Upper lobe of left lung (tissue), 6 donors: ENCODE results near the gene FYN. TPM values are rescaled to one million over a fixed set of nuclear protein-coding genes. Genes with fewer than 3 reads are reported as not detected.
A peak's percentile ranks its signal among the peaks of the same experiment; 100 is the strongest.

Experiments used
- ATAC-seq, 2 donors: fragments of 200-7000 bp; cut with Tn5 transposase; one replicate each; pipeline ENCODE4 v1.9.1; 2022; ENCODE audit warnings: mild to moderate bottlenecking in 2 of 2, moderate library complexity in 2 of 2; ENCODE audit not compliant: low FRiP score in 2 of 2
- DNase-seq, 2 donors: peaks; one replicate each; pipeline ENCODE4 v3.0.0-alpha.2; 2019 to 2020
- H3K27ac ChIP-seq, 4 donors: fragments of 200-600 bp; sonication (generic); one replicate each; pipeline ENCODE4 v1.5.1; 2016 to 2019
- H3K27me3 ChIP-seq, 4 donors: fragments of 200-600 bp; sonication (generic); one replicate each; pipeline ENCODE4 v1.5.1; 2017 to 2019
- H3K36me3 ChIP-seq, 4 donors: fragments of 200-600 bp; sonication (generic); one replicate each; pipeline ENCODE4 v1.5.1; 2016 to 2019
- H3K4me1 ChIP-seq, 4 donors: fragments of 200-600 bp; sonication (generic); one replicate each; pipeline ENCODE4 v1.5.1; 2018 to 2019
- H3K4me3 ChIP-seq, 4 donors: fragments of 200-600 bp; sonication (generic); one replicate each; pipeline ENCODE4 v1.5.1; 2017 to 2019; ENCODE audit warnings: mild to moderate bottlenecking in 2 of 4, moderate library complexity in 1 of 4
- H3K9me3 ChIP-seq, 4 donors: fragments of 200-600 bp; sonication (generic); one replicate each; pipeline ENCODE4 v1.5.1; 2018 to 2019
- CTCF ChIP-seq, 6 experiments: fragments of 450-650 bp in 4 of 6; fragments of 200-600 bp in 2 of 6; sonication (generic) in 2 of 6; IDR thresholded peaks; one replicate each; pipeline ENCODE4 v1.5.1; 2016 to 2019; ENCODE audit warnings: antibody characterized with exemption in 6 of 6
- EP300 ChIP-seq, 4 donors: sonication (generic); formaldehyde crosslinking; IDR thresholded peaks; one replicate each; pipeline ENCODE4 v1.5.1; 2017; ENCODE audit warnings: antibody characterized with exemption in 4 of 4, control low read depth in 2 of 4
- POLR2A ChIP-seq, 4 donors: fragments of 450-650 bp; IDR thresholded peaks; one replicate each; pipeline ENCODE4 v1.5.1; 2016 to 2017; ENCODE audit warnings: antibody characterized with exemption in 4 of 4, mild to moderate bottlenecking in 2 of 4
- POLR2AphosphoS5 ChIP-seq, 2 donors: sonication (generic); formaldehyde crosslinking; IDR thresholded peaks; one replicate each; pipeline ENCODE4 v1.5.1; 2017; ENCODE audit warnings: antibody characterized with exemption in 2 of 2
- WGBS, 2 donors: methylation state at CpG; one replicate each; pipeline ENCODE4 v1.1.5; 2017 to 2018; 5-methylcytosine and 5-hydroxymethylcytosine counted together
- total RNA-seq, 6 donors: library from RNA; depleted of rRNA in 4 of 6; stranded (reverse); fragments of >200 nt in 4 of 6; gene quantifications; one replicate each; pipeline versions ENCODE4 v1.1.0 to v1.2.1, GENCODE V29; 2016 to 2021
- donor health status: DM: no; HTN: no; CAD: no; lungs with moderate emphysema.
- donor health status: DM: no; HTN: yes; CAD: no; lungs with severe emphysema.

The FYN gene
- total RNA-seq, 6 donors from 2014 or later, result 69.1 to 181 (median 113) TPM

GRCh38 chr6:111727802-111728201 lies 145.4 kb downstream of the FYN start:
- WGBS, 2 donors, result 78 to 90% methylated on average over 3 of the region's 3 CpGs
- H3K4me3 ChIP-seq, result no peak overlapping the region
- no peak for DNase-seq
- no peak for ATAC-seq
- no peak overlapping the region for H3K27ac ChIP-seq
- no peaks in the 10 kb centered on the region for H3K27me3 ChIP-seq
- H3K36me3 ChIP-seq, result no peaks in the 10 kb centered on the region
- TF ChIP-seq POLR2A (IDR thresholded peaks at IDR 0.05), result no peak
- TF ChIP-seq EP300 (IDR thresholded peaks at IDR 0.05), result no peak
- no peak for TF ChIP-seq POLR2AphosphoS5 (IDR thresholded peaks at IDR 0.05)
- TF ChIP-seq CTCF (IDR thresholded peaks at IDR 0.05), result peak in 3 of 6 experiments; percentile 10 to 28 (median 26)
- peaks cover 0 to 7% (median 3%) of the 10 kb centered on the region in 4 donors for H3K9me3 ChIP-seq
- H3K4me1 ChIP-seq, result peaks cover 25 to 49% (median 27%) of the 10 kb centered on the region in 4 donors

GRCh38 chr6:111727041-111727440 lies 146.2 kb downstream of the FYN start:
- H3K9me3 ChIP-seq, result no peaks in the 10 kb centered on the region
- no peak overlapping the region for H3K27ac ChIP-seq
- no peaks in the 10 kb centered on the region for H3K36me3 ChIP-seq
- DNase-seq (no peak), ATAC-seq (no peak)
- 97 to 98% methylated on average over 5 of the region's 5 CpGs for WGBS, 2 donors
- H3K27me3 ChIP-seq, result no peaks in the 10 kb centered on the region
- H3K4me3 ChIP-seq, result no peak overlapping the region
- peaks cover 32 to 55% (median 34%) of the 10 kb centered on the region in 4 donors for H3K4me1 ChIP-seq
- TF ChIP-seq EP300 (IDR thresholded peaks at IDR 0.05) (no peak), CTCF (IDR thresholded peaks at IDR 0.05) (no peak), POLR2A (IDR thresholded peaks at IDR 0.05) (no peak), POLR2AphosphoS5 (IDR thresholded peaks at IDR 0.05) (no peak)

- Histone ChIP-seq H3K4me3 (no peak overlapping the region), H3K27me3 (no peaks in the 10 kb centered on the region), H3K4me1 (peaks cover 29 to 52% (median 37%) of the 10 kb centered on the region in 4 donors), H3K9me3 (no peaks in the 10 kb centered on the region), H3K36me3 (no peaks in the 10 kb centered on the region), H3K27ac (peak overlapping the region in 2 of 4 donors; percentile 21 to 84)
- 91 to 94% methylated on average over 7 of the region's 7 CpGs for WGBS, 2 donors
- ATAC-seq (no peak), DNase-seq (no peak)
- TF ChIP-seq CTCF (IDR thresholded peaks at IDR 0.05), result no peak
- no peak for TF ChIP-seq POLR2AphosphoS5 (IDR thresholded peaks at IDR 0.05)
- TF ChIP-seq POLR2A (IDR thresholded peaks at IDR 0.05), result no peak
- no peak for TF ChIP-seq EP300 (IDR thresholded peaks at IDR 0.05)
Observed at GRCh38 chr6:111725446-111726112, 147.7 kb downstream of the FYN start.

GRCh38 chr6:111724505-111724904 lies 148.7 kb downstream of the FYN start:
- TF ChIP-seq POLR2AphosphoS5 (IDR thresholded peaks at IDR 0.05) (no peak), POLR2A (IDR thresholded peaks at IDR 0.05) (no peak), EP300 (IDR thresholded peaks at IDR 0.05) (no peak), CTCF (IDR thresholded peaks at IDR 0.05) (no peak)
- DNase-seq (no peak), ATAC-seq (peak in 1 of 2 donors; percentile 38)
- Histone ChIP-seq H3K4me1 (peaks cover 25 to 44% (median 35%) of the 10 kb centered on the region in 4 donors), H3K36me3 (peaks cover 0 to 4% (median 1%) of the 10 kb centered on the region in 4 donors), H3K27me3 (no peaks in the 10 kb centered on the region), H3K27ac (peak overlapping the region in 2 of 4 donors; percentile 21 to 84), H3K9me3 (no peaks in the 10 kb centered on the region), H3K4me3 (no peak overlapping the region)
- WGBS, 2 donors, result 37 to 54% methylated on average over 3 of the region's 3 CpGs

- TF ChIP-seq POLR2A (IDR thresholded peaks at IDR 0.05) (no peak), EP300 (IDR thresholded peaks at IDR 0.05) (no peak), CTCF (IDR thresholded peaks at IDR 0.05) (no peak), POLR2AphosphoS5 (IDR thresholded peaks at IDR 0.05) (no peak)
- Histone ChIP-seq H3K36me3 (peaks cover 0 to 5% (median 2%) of the 10 kb centered on the region in 4 donors), H3K27me3 (no peaks in the 10 kb centered on the region), H3K27ac (peak overlapping the region in 1 of 4 donors; percentile 84), H3K4me3 (no peak overlapping the region), H3K4me1 (peaks cover 25 to 44% (median 35%) of the 10 kb centered on the region in 4 donors), H3K9me3 (no peaks in the 10 kb centered on the region)
- 75 to 84% methylated on average over 5 of the region's 5 CpGs for WGBS, 2 donors
- DNase-seq (no peak), ATAC-seq (no peak)
Observed at GRCh38 chr6:111724039-111724438, 149.2 kb downstream of the FYN start.
